LNCaP clone FGC (cell line): ENCODE measurements around the gene XXYLT1.

Experiments used
- DNase-seq: peaks from one replicate; pipeline ENCODE4 v3.0.0-alpha.2; 2011; ENCODE audit warnings: low read depth
- H3K4me3 ChIP-seq: 2 replicates; pipeline ENCODE4 v1.5.1; 2011; ENCODE audit warnings: mild to moderate bottlenecking, low read depth, low read length, control low read depth
- TF ChIP-seq, protein P1 (sequence below): IDR thresholded peaks from 2 replicates; pipeline ENCODE4 v1.5.1; 2012; ENCODE audit warnings: mild to moderate bottlenecking; ENCODE audit not compliant: control insufficient read depth, insufficient read depth; ENCODE audit errors: extremely low read depth

The XXYLT1 gene

DNA sequence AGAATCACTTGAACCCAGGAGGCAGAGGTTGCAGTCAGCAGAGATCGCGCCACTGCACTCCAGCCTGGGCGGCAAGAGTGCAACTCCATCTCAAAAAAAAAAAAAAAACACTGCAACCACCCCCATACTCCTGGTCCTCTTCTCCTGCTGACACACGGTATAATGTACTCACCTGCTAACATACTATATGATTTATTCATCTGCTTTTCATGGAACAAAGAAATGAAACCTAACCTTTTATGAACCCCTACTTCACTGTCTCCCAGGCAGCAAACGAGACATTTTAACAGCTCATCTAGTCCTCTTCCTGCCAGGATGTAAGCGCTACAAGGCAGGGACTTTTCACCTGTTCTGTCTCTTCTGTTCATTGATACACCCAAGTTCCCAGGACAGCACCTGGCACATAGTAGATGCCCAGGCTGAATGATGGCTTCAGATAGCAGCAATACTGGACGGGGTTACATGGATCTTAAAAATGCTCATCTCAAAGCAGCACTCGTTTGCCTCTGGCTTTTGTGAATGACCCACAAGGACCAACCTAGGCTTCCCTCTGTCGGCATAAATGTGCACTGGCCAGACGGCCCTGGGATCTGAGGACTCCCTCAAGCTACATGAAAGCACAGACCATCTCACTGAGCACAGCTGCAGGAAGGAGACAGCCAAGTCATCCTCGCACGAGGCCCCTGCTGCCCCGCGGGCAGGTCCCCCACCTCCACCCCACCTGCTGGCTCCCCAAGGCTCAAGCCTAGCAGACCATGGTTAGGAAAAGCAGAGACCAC is 20.3 kb downstream of the XXYLT1 start:
- no peak overlapping the region for H3K4me3 ChIP-seq
- no peak for DNase-seq
- TF ChIP-seq, protein P1, sequence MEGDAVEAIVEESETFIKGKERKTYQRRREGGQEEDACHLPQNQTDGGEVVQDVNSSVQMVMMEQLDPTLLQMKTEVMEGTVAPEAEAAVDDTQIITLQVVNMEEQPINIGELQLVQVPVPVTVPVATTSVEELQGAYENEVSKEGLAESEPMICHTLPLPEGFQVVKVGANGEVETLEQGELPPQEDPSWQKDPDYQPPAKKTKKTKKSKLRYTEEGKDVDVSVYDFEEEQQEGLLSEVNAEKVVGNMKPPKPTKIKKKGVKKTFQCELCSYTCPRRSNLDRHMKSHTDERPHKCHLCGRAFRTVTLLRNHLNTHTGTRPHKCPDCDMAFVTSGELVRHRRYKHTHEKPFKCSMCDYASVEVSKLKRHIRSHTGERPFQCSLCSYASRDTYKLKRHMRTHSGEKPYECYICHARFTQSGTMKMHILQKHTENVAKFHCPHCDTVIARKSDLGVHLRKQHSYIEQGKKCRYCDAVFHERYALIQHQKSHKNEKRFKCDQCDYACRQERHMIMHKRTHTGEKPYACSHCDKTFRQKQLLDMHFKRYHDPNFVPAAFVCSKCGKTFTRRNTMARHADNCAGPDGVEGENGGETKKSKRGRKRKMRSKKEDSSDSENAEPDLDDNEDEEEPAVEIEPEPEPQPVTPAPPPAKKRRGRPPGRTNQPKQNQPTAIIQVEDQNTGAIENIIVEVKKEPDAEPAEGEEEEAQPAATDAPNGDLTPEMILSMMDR, result no peak

DNA sequence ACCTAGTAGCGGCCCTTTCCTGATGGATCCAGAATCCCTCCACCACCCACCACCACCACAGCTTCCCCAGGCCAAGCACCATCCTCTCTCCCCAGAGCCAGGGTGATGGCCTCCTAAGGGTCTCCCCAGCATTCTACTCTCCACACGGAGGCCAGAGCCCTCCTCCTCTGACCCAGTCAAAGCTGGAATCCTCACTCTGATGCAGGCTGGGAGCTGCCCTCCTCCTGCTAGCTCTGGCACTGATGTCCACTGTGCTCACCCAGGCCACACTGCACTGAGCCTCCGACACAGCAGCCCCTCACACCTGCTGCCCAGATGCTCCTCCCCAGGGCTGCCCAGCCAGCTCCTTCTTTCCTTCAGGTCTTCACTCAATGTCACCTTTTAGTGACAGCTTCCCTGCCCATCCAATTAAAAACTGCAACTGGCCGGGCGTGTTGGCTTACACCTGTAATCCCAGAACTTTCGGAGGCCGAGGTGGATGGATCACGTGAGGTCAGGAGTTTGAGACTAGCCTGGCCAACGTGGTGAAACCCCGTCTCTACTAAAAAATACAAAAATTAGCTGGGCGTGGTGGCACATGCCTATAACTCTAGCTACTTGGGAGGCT is 21.0 kb downstream of the XXYLT1 start:
- no peak for DNase-seq
- TF ChIP-seq, protein P1, result no peak
- H3K4me3 ChIP-seq, result no peak overlapping the region

DNA sequence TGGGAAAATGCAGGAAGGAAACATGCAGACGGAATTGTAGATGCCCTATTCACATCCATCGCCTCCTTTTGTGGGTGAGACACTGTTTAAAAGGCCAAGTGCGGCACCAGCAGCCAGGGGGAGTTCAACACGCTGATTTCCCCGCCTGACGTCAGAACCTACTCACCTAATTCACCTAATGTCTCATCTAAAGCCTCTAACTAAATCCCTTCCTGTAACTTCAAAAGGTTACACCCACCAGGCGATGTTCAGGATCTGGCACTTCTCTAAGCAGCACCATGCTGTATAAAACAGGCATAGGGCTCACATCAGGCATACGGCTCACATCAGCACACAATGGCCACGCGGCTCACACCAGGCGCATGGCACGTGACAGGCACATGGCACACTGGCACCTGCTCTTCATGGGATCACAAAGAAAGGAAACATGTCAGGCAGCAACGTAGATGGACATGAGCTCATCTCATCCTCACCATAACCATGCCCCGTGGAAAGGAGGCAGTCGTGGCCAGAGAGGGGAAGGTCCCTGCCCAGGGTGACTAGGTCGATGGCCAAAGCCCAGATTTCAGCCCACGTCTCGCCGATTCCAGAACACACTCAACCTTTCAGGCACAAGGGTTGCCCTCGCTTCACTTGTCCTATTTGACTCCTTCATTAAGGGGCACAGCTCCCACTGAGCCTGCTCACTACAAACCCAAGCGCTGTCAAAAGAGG is 21.7 kb downstream of the XXYLT1 start:
- no peak overlapping the region for H3K4me3 ChIP-seq
- TF ChIP-seq, protein P1, result no peak
- DNase-seq, result no peak

DNA sequence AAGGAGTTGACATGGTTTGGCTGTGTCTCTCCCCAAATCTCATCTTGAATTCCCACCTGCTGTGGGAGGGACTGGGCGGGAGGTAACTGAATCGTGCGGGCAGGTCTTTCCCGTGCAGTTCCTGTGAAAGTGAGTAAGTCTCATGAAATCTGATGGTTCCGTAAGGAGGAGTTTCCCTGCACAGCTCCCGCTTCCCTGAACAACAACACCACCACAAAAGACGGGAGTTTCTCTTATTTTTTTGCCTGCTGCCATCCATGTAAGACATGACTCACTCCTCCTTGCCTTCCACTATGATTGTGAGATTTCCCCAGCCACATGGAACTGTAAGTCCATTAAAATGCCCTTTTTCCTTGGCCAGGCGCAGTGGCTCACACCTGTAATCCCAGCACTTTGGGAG is 22.7 kb downstream of the XXYLT1 start:
- TF ChIP-seq, protein P1, result no peak

DNA sequence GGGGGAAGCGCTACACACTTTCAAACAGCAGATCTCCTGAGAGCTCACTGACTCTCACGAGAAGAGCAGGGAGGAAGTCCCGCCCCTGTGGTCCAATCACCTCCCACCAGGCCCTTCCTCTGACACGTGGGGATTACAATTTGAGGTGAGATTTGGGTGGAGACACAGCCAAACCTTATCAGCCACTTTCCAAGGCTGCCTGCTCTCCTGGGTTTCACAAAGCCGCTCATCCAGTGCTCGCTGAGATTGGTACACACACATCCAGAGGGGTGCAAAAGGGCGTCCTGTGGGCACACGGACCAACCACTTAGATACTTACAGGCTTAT is 23.1 kb downstream of the XXYLT1 start:
- no peak overlapping the region for H3K4me3 ChIP-seq
- TF ChIP-seq, protein P1, result no peak
- no peak for DNase-seq

More for the DNA sequence above, 22.7 kb downstream of the XXYLT1 start:
- no peak for DNase-seq
- no peak overlapping the region for H3K4me3 ChIP-seq

DNA sequence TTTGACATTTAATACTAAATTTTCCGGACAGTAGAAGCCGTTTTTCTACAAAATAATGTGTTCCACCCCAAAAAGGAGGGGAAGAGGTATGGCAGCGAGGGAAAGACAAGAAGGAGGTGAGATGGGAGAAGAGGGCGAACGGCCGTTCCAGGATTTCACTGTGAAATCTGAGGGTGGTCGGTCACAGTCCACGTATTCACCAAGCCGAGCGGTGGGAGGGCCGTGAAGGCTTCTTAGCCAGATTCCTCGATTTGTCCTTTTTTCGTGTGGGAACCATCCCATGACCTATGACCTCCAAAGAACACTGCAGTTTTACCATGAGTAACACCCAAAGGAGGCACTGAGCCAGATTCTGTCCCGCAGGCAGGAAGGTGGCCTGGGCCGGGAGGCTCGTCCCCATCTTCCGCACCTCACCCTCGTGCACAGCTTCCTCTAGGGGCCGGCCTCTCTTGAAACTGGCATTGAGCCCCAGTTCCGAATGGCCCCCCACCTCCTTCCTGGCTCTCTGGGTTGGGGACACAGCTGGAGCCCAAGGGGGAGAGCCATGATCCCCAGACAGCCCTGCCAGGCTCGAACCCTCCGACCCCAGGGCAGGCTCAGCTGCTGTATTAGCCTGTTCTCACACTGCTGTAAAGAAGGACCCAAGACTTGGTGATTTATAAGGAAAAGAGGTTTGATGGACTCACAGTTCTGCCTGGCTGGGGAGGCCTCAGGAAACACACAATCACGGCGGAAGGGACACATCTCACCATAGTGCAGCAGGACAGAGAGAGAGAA is 23.7 kb downstream of the XXYLT1 start:
- TF ChIP-seq, protein P1, result no peak
- no peak overlapping the region for H3K4me3 ChIP-seq

More for the DNA sequence above, 23.7 kb downstream of the XXYLT1 start:
- no peak for DNase-seq
